H9 (cell line): ENCODE results near the gene DNAI2. TPM values are rescaled to one million over a fixed set of nuclear protein-coding genes. Genes with fewer than 3 reads are reported as not detected.

Source experiments
- DNase-seq: peaks from one replicate; pipeline ENCODE4 v3.0.0-alpha.2; 2017
- H2AFZ ChIP-seq: one replicate; pipeline ENCODE4 v1.6.1; 2013; ENCODE audit warnings: mild to moderate bottlenecking, low read length, control low read depth, moderate library complexity
- H2AK5ac ChIP-seq: 2 replicates; pipeline ENCODE4 v1.6.1; 2013; ENCODE audit warnings: low read length, control low read depth, mixed read lengths; ENCODE audit not compliant: insufficient read length
- H2BK120ac ChIP-seq: one replicate; pipeline ENCODE4 v1.6.1; 2013; ENCODE audit warnings: low read depth, mild to moderate bottlenecking, low read length, control low read depth, inconsistent platforms; ENCODE audit not compliant: poor library complexity, severe bottlenecking
- H2BK12ac ChIP-seq: 2 replicates; pipeline ENCODE4 v1.6.1; 2013; ENCODE audit warnings: low read length, control low read depth, mixed read lengths, low read depth; ENCODE audit not compliant: insufficient read length
- H2BK15ac ChIP-seq: 2 replicates; pipeline ENCODE4 v1.6.1; 2013; ENCODE audit warnings: low read depth, low read length, control low read depth
- H2BK20ac ChIP-seq: one replicate; pipeline ENCODE4 v1.6.1; 2013; ENCODE audit warnings: low read depth, mild to moderate bottlenecking, low read length, control low read depth, inconsistent platforms; ENCODE audit not compliant: poor library complexity, severe bottlenecking
- H2BK5ac ChIP-seq: 2 replicates; pipeline ENCODE4 v1.6.1; 2013; ENCODE audit warnings: low read length, control low read depth, mixed read lengths; ENCODE audit not compliant: insufficient read length
- H3K14ac ChIP-seq: 2 replicates; pipeline ENCODE4 v1.6.1; 2013; ENCODE audit warnings: low read length, control low read depth; ENCODE audit not compliant: insufficient read depth
- H3K18ac ChIP-seq: 2 replicates; pipeline ENCODE4 v1.6.1; 2013; ENCODE audit warnings: low read depth, mild to moderate bottlenecking, mixed read lengths, low read length, control low read depth; ENCODE audit not compliant: insufficient read length
- H3K23ac ChIP-seq: 2 replicates; pipeline ENCODE4 v1.6.1; 2013; ENCODE audit warnings: low read length, control low read depth, mixed read lengths, low read depth; ENCODE audit not compliant: insufficient read length
- H3K23me2 ChIP-seq: 2 replicates; pipeline ENCODE4 v1.6.1; 2013; ENCODE audit warnings: low read depth, mild to moderate bottlenecking, mixed read lengths, low read length, control low read depth; ENCODE audit not compliant: insufficient read length, poor library complexity, severe bottlenecking
- H3K27ac ChIP-seq: 2 replicates; pipeline ENCODE4 v1.5.1; 2013; ENCODE audit warnings: low read length, control low read depth, mixed read lengths, low read depth; ENCODE audit not compliant: insufficient read length
- H3K27me3 ChIP-seq: 2 replicates; pipeline ENCODE4 v1.6.1; 2013; ENCODE audit warnings: low read length, control low read depth, inconsistent platforms; ENCODE audit not compliant: insufficient read depth
- H3K4ac ChIP-seq: 2 replicates; pipeline ENCODE4 v1.6.1; 2013; ENCODE audit warnings: low read depth, mild to moderate bottlenecking, control low read depth, inconsistent platforms, low read length, moderate library complexity
- H3K4me1 ChIP-seq: 2 replicates; pipeline ENCODE4 v1.6.1; 2013; ENCODE audit warnings: low read length, control low read depth, inconsistent platforms; ENCODE audit not compliant: insufficient read depth
- H3K4me2 ChIP-seq: 2 replicates; pipeline ENCODE4 v1.6.1; 2013; ENCODE audit warnings: low read length, control low read depth, mixed read lengths; ENCODE audit not compliant: insufficient read length, insufficient read depth
- H3K56ac ChIP-seq: 2 replicates; pipeline ENCODE4 v1.6.1; 2013; ENCODE audit warnings: low read depth, mild to moderate bottlenecking, mixed read lengths, low read length, control low read depth; ENCODE audit not compliant: insufficient read length
- H3K79me1 ChIP-seq: 2 replicates; pipeline ENCODE4 v1.6.1; 2013; ENCODE audit warnings: low read depth, mild to moderate bottlenecking, moderate library complexity, low read length, control low read depth, inconsistent platforms; ENCODE audit not compliant: insufficient read depth, poor library complexity, severe bottlenecking
- H3K79me2 ChIP-seq: 2 replicates; pipeline ENCODE4 v1.6.1; 2013; ENCODE audit warnings: low read length, control low read depth, inconsistent platforms; ENCODE audit not compliant: insufficient read depth
- H3K9ac ChIP-seq: 2 replicates; pipeline ENCODE4 v1.6.1; 2013; ENCODE audit warnings: low read length, control low read depth, mixed read lengths; ENCODE audit not compliant: insufficient read length; ENCODE audit errors: extremely low read depth
- H3K9me3 ChIP-seq: one replicate; pipeline ENCODE4 v1.6.1; 2013; ENCODE audit warnings: low read depth, low read length, inconsistent platforms; ENCODE audit not compliant: control insufficient read depth
- H3T11ph ChIP-seq: one replicate; pipeline ENCODE4 v1.6.1; 2013; ENCODE audit warnings: mild to moderate bottlenecking, low read length, control low read depth, inconsistent platforms
- H4K20me1 ChIP-seq: one replicate; pipeline ENCODE4 v1.6.1; 2013; ENCODE audit not compliant: control insufficient read depth, insufficient read length, insufficient read depth
- H4K5ac ChIP-seq: 2 replicates; pipeline ENCODE4 v1.6.1; 2013; ENCODE audit warnings: low read depth, mild to moderate bottlenecking, mixed read lengths, low read length, control low read depth; ENCODE audit not compliant: insufficient read length
- H4K8ac ChIP-seq: replicated peaks from 2 replicates; pipeline ENCODE4 v1.6.1; 2013; ENCODE audit warnings: low read length, control low read depth, mixed read lengths, low read depth; ENCODE audit not compliant: insufficient read length
- H4K91ac ChIP-seq: 2 replicates; pipeline ENCODE4 v1.6.1; 2013; ENCODE audit warnings: low read depth, mild to moderate bottlenecking, moderate library complexity, mixed read lengths, low read length, control low read depth; ENCODE audit not compliant: insufficient read length
- H3K27ac Mint-ChIP-seq, 3 experiments: 2 replicates in 2 of 3; 3 replicates in 1 of 3; pipeline ENCODE4 v1.8.0; 2020 to 2021; ENCODE audit warnings: mixed read lengths in 3 of 3, mild to moderate bottlenecking in 1 of 3, moderate library complexity in 1 of 3
- H3K27me3 Mint-ChIP-seq: 2 replicates; pipeline ENCODE4 v1.8.0; 2021; ENCODE audit warnings: low read depth, mild to moderate bottlenecking, moderate library complexity, mixed read lengths
- H3K36me3 Mint-ChIP-seq, 3 experiments: 2 replicates in 2 of 3; 3 replicates in 1 of 3; pipeline ENCODE4 v1.8.0; 2020 to 2021; ENCODE audit warnings: low read depth in 3 of 3, mixed read lengths in 3 of 3; ENCODE audit not compliant: insufficient read depth in 1 of 3
- H3K4me1 Mint-ChIP-seq, 2 experiments: 2 replicates each; pipeline ENCODE4 v1.8.0; 2020; ENCODE audit warnings: mixed read lengths in 2 of 2
- H3K4me3 Mint-ChIP-seq, 2 experiments: 2 replicates in 1 of 2; 3 replicates in 1 of 2; pipeline ENCODE4 v1.8.0; 2020 to 2021; ENCODE audit warnings: mild to moderate bottlenecking in 2 of 2, mixed read lengths in 2 of 2, moderate library complexity in 1 of 2
- H3K9me3 Mint-ChIP-seq, 2 experiments: 2 replicates in 1 of 2; 3 replicates in 1 of 2; pipeline ENCODE4 v1.8.0; 2020; ENCODE audit warnings: mild to moderate bottlenecking in 2 of 2, mixed read lengths in 2 of 2, moderate library complexity in 1 of 2
- CTCF ChIP-seq: fragments of 200-600 bp; sonication (generic); conservative IDR thresholded peaks from 3 replicates; pipeline ENCODE4 v1.8.0; 2021; ENCODE audit warnings: antibody characterized with exemption, mild to moderate bottlenecking
- WGBS: extraction: QIAGEN DNeasy Blood & Tissue Kit; methylation state at CpG from one replicate; pipeline ENCODE4 v1.1.7; 2013; ENCODE audit warnings: missing lambda C conversion rate, low lambda C conversion rate, mixed read lengths; ENCODE audit not compliant: insufficient read length; ENCODE audit errors: extremely low coverage; 5-methylcytosine and 5-hydroxymethylcytosine counted together
- total RNA-seq: library from RNA; stranded (reverse); gene quantifications from 2 replicates; pipeline ENCODE4 v1.2.1, GENCODE V29; 2021

The DNAI2 gene
- total RNA-seq, 1 experiment from 2014 or later = not detected

GRCh38 chr17:74353446-74354060, 79.5 kb downstream of the DNAI2 start:
- no peak overlapping the region for H2BK20ac ChIP-seq
- no peak overlapping the region for H3K4me2 ChIP-seq
- peaks cover 6 to 18% of the 10 kb centered on the region in 2 experiments; a peak in 3 of 4 replicates for H3K4me1 Mint-ChIP-seq
- H3K18ac ChIP-seq = no peak overlapping the region
- H3K9me3 ChIP-seq = no peaks in the 10 kb centered on the region
- no peak overlapping the region for H2BK5ac ChIP-seq
- no peak overlapping the region for H4K5ac ChIP-seq
- peak overlapping the region in 1 of 2 experiments; percentile 23; a peak in 2 of 5 replicates for H3K4me3 Mint-ChIP-seq
- H3K9ac ChIP-seq = no peak overlapping the region
- H3K14ac ChIP-seq = no peak overlapping the region
- H2BK120ac ChIP-seq = no peak overlapping the region
- H4K8ac ChIP-seq = no peak overlapping the region
- H3K9me3 Mint-ChIP-seq = no peaks in the 10 kb centered on the region; a peak in 1 of 5 replicates
- H2BK12ac ChIP-seq = no peak overlapping the region
- no peak overlapping the region for H3K27ac ChIP-seq
- no peak overlapping the region for H3K23ac ChIP-seq
- no peak for DNase-seq
- peaks cover 13% of the 10 kb centered on the region; the same call in 1 of the 2 replicates for H3K27me3 ChIP-seq
- H3K56ac ChIP-seq = no peak overlapping the region
- peaks cover 0 to 6% (median 3%) of the 10 kb centered on the region in 3 experiments; a peak in 4 of 7 replicates for H3K36me3 Mint-ChIP-seq
- no peak for TF ChIP-seq CTCF
- H3K23me2 ChIP-seq = no peaks in the 10 kb centered on the region
- H3T11ph ChIP-seq = no peak overlapping the region
- H3K27me3 Mint-ChIP-seq = peaks cover 97% of the 10 kb centered on the region
- H3K27ac Mint-ChIP-seq = no peak overlapping the region; a peak in 1 of 7 replicates
- no peaks in the 10 kb centered on the region for H4K20me1 ChIP-seq
- H3K4me1 ChIP-seq = no peaks in the 10 kb centered on the region
- no peaks in the 10 kb centered on the region for H3K79me1 ChIP-seq
- H2AFZ ChIP-seq = no peak overlapping the region
- no peak overlapping the region for H2AK5ac ChIP-seq
- no CpG with 5 or more reads among the region's 10 CpGs for WGBS
- H4K91ac ChIP-seq = no peak overlapping the region
- no peaks in the 10 kb centered on the region for H3K79me2 ChIP-seq
- H2BK15ac ChIP-seq = no peak overlapping the region
- no peak overlapping the region for H3K4ac ChIP-seq
